Vagina (tissue), 2 donors: ENCODE results near the gene NEK7.

Source experiments
- POLR2A ChIP-seq, 2 donors: fragments of 450-650 bp; IDR thresholded peaks; one replicate each; pipeline ENCODE4 v1.6.1; 2017; ENCODE audit warnings: antibody characterized with exemption in 2 of 2, mild to moderate bottlenecking in 2 of 2, moderate library complexity in 2 of 2
- POLR2AphosphoS5 ChIP-seq, 2 donors: sonication (generic); formaldehyde crosslinking; IDR thresholded peaks; one replicate each; pipeline ENCODE4 v1.9.0; 2017; ENCODE audit warnings: antibody characterized with exemption in 2 of 2, mild to moderate bottlenecking in 2 of 2, low read depth in 1 of 2; ENCODE audit not compliant: insufficient read depth in 1 of 2
- TF ChIP-seq, protein P1 (sequence below), 3 experiments: fragments of 450-650 bp in 2 of 3; fragments of 200-600 bp in 1 of 3; sonication (generic) in 1 of 3; IDR thresholded peaks; one replicate each; pipeline ENCODE4 v1.5.1; 2017 to 2019; ENCODE audit warnings: antibody characterized with exemption in 3 of 3, mild to moderate bottlenecking in 2 of 3, moderate library complexity in 2 of 3

DNA sequence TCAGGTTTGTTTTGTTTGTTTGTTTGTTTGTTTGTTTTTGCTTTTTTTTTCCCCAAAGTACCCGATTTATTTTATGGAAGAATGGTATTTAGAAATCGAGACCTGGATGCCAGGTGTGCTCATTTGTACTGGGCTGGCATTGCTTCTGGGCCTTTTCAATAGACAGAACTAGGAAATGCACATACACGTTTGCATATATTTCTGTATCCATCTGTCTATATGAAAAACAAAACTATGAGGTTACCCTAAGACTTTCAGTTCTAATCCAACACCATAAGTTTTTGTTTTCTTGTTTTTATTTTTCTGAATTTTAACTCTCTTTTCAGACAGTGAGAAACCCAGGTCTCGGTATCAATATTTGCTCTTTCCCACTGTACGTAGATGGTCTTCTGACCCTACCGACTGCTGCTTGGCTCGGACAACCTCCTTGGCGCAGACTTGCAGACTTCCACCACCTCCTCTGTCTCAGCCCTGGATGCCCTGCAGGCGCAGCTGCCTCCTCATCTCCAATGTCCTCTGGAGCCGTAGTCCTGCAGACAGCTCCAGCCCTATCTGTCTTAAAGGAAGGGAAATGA lies 171.7 kb downstream of the NEK7 start:
- TF ChIP-seq, protein P1, sequence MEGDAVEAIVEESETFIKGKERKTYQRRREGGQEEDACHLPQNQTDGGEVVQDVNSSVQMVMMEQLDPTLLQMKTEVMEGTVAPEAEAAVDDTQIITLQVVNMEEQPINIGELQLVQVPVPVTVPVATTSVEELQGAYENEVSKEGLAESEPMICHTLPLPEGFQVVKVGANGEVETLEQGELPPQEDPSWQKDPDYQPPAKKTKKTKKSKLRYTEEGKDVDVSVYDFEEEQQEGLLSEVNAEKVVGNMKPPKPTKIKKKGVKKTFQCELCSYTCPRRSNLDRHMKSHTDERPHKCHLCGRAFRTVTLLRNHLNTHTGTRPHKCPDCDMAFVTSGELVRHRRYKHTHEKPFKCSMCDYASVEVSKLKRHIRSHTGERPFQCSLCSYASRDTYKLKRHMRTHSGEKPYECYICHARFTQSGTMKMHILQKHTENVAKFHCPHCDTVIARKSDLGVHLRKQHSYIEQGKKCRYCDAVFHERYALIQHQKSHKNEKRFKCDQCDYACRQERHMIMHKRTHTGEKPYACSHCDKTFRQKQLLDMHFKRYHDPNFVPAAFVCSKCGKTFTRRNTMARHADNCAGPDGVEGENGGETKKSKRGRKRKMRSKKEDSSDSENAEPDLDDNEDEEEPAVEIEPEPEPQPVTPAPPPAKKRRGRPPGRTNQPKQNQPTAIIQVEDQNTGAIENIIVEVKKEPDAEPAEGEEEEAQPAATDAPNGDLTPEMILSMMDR (IDR thresholded peaks at IDR 0.05), result no peak
- TF ChIP-seq POLR2AphosphoS5 (IDR thresholded peaks at IDR 0.05; ENCODE audit: insufficient read depth in 1 of 2, low read depth in 1 of 2) (no peak), POLR2A (IDR thresholded peaks at IDR 0.05) (no peak)
